Measurements from ENCODE around the gene ACOXL.

The ACOXL gene

DNA sequence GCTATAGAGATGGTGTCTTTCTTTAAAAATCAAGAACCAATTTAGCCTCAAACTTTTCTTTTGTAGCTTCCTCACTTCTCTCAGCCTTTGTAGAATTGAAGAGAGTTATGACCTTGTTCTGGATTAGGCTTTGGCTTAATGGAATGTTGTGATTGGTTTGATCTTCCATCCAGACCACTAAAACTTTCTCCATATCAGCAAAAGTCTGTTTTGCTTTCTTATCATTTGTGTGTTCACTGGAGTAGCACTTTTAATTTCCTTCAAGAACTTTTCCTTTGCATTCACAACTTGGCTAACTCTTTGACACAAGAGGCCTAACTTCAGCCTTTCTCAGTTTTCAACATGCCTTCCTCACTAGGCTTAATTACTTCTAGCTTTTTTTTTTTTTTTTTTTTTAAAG, 193.1 kb downstream of the ACOXL start:
- no peaks in the 10 kb centered on the region for H3K36me3 ChIP-seq (ENCODE audit: low read length)
- H3K9ac ChIP-seq (ENCODE audit: low read length) = no peak overlapping the region
- H3F3A ChIP-seq (ENCODE audit: insufficient read depth) = no peaks in the 10 kb centered on the region
- H3K27me3 ChIP-seq (ENCODE audit: low read length) = no peaks in the 10 kb centered on the region
- H3K4me3 ChIP-seq (ENCODE audit: insufficient read depth, low read length, poor library complexity, severe bottlenecking) = no peak overlapping the region
- TF ChIP-seq, protein P1, sequence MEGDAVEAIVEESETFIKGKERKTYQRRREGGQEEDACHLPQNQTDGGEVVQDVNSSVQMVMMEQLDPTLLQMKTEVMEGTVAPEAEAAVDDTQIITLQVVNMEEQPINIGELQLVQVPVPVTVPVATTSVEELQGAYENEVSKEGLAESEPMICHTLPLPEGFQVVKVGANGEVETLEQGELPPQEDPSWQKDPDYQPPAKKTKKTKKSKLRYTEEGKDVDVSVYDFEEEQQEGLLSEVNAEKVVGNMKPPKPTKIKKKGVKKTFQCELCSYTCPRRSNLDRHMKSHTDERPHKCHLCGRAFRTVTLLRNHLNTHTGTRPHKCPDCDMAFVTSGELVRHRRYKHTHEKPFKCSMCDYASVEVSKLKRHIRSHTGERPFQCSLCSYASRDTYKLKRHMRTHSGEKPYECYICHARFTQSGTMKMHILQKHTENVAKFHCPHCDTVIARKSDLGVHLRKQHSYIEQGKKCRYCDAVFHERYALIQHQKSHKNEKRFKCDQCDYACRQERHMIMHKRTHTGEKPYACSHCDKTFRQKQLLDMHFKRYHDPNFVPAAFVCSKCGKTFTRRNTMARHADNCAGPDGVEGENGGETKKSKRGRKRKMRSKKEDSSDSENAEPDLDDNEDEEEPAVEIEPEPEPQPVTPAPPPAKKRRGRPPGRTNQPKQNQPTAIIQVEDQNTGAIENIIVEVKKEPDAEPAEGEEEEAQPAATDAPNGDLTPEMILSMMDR (IDR thresholded peaks at IDR 0.05; ENCODE audit: insufficient read depth, low read length, poor library complexity, severe bottlenecking) = no peak
- no peak for TF ChIP-seq EZH2phosphoT487 (conservative IDR thresholded peaks at IDR 0.05; ENCODE audit: low read length)
- H3K9me2 ChIP-seq (replicated peaks; ENCODE audit: insufficient read depth, low read length) = no peaks in the 10 kb centered on the region
- no peak overlapping the region for H2AFZ ChIP-seq (ENCODE audit: low read depth, low read length, severe bottlenecking)
- no peak overlapping the region for H3K4me2 ChIP-seq (ENCODE audit: low read depth, low read length, poor library complexity, severe bottlenecking)
- no peaks in the 10 kb centered on the region for H4K20me1 ChIP-seq (ENCODE audit: low read depth, low read length)
- peaks cover 13% of the 10 kb centered on the region; the same call in 1 of the 2 replicates for H3K9me3 ChIP-seq (ENCODE audit: insufficient read depth, low read length)
- no peak overlapping the region for H3K27ac ChIP-seq (ENCODE audit: low read depth, low read length)
- no peaks in the 10 kb centered on the region for H3K79me2 ChIP-seq (ENCODE audit: insufficient read depth, low read length)

DNA sequence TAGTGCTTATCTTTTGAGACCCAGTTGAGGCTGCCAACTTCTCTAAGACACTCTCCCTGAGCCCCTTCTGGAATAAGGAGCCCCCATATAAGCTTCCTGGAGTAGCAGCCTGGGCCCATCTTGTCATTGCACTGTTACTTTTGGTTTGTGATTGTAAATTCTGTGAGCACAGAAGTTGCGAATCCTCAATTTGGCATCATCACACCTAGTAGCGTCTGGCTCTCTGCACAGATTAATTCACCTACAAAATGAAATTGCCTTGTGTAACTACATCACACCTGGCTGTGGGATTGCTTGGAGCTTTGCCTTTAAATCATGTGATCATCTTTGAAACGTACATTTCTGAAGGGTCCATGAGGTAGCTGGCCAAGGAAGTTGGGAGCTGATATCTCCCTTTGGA, 195.2 kb downstream of the ACOXL start:
- Histone ChIP-seq H3K4me2 (ENCODE audit: low read depth, low read length, poor library complexity, severe bottlenecking) (no peak overlapping the region), H3K9me3 (ENCODE audit: insufficient read depth, low read length) (peaks cover 13% of the 10 kb centered on the region; the same call in 1 of the 2 replicates), H3K9ac (ENCODE audit: low read length) (no peak overlapping the region), H3K79me2 (ENCODE audit: insufficient read depth, low read length) (no peaks in the 10 kb centered on the region), H3K27me3 (ENCODE audit: low read length) (no peaks in the 10 kb centered on the region), H3K9me2 (replicated peaks; ENCODE audit: insufficient read depth, low read length) (no peaks in the 10 kb centered on the region), H3K36me3 (ENCODE audit: low read length) (no peaks in the 10 kb centered on the region), H3K4me3 (ENCODE audit: insufficient read depth, low read length, poor library complexity, severe bottlenecking) (no peak overlapping the region), H2AFZ (ENCODE audit: low read depth, low read length, severe bottlenecking) (no peak overlapping the region), H3F3A (ENCODE audit: insufficient read depth) (no peaks in the 10 kb centered on the region), H4K20me1 (ENCODE audit: low read depth, low read length) (no peaks in the 10 kb centered on the region), H3K27ac (ENCODE audit: low read depth, low read length) (no peak overlapping the region)
- TF ChIP-seq EZH2phosphoT487 (conservative IDR thresholded peaks at IDR 0.05; ENCODE audit: low read length) = no peak
- TF ChIP-seq, protein P1 (IDR thresholded peaks at IDR 0.05; ENCODE audit: insufficient read depth, low read length, poor library complexity, severe bottlenecking) = no peak

DNA sequence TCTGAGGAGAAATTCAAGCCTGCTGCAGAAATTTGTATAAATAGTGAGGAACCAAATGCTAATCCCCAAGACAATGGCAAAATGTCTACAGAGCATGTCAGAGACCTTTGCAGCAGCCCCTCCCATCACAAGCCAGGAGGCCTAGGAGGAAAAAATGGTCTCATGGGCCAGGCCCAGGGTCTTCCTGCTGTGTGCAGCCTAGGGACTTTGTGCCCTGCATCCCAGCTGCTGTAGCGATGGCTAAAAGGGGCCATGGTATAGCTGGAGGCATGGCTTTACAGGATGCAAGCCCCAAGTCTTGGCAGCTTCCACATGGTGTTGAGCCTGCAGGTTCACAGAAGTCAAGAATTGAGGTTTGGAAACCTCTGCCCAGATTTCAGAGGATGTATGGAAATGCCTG, 197.2 kb downstream of the ACOXL start:
- H3K27me3 ChIP-seq (ENCODE audit: low read length) = no peaks in the 10 kb centered on the region
- no peaks in the 10 kb centered on the region for H3F3A ChIP-seq (ENCODE audit: insufficient read depth)
- no peak overlapping the region for H2AFZ ChIP-seq (ENCODE audit: low read depth, low read length, severe bottlenecking)
- no peak overlapping the region for H3K4me3 ChIP-seq (ENCODE audit: insufficient read depth, low read length, poor library complexity, severe bottlenecking)
- H3K9me3 ChIP-seq (ENCODE audit: insufficient read depth, low read length) = peaks cover 13% of the 10 kb centered on the region; the same call in 1 of the 2 replicates
- H3K79me2 ChIP-seq (ENCODE audit: insufficient read depth, low read length) = no peaks in the 10 kb centered on the region
- H3K27ac ChIP-seq (ENCODE audit: low read depth, low read length) = no peak overlapping the region
- no peak for TF ChIP-seq EZH2phosphoT487 (conservative IDR thresholded peaks at IDR 0.05; ENCODE audit: low read length)
- TF ChIP-seq, protein P1 (IDR thresholded peaks at IDR 0.05; ENCODE audit: insufficient read depth, low read length, poor library complexity, severe bottlenecking) = no peak
- no peak overlapping the region for H3K9ac ChIP-seq (ENCODE audit: low read length)
- H3K4me2 ChIP-seq (ENCODE audit: low read depth, low read length, poor library complexity, severe bottlenecking) = no peak overlapping the region
- H3K36me3 ChIP-seq (ENCODE audit: low read length) = no peaks in the 10 kb centered on the region
- no peaks in the 10 kb centered on the region for H4K20me1 ChIP-seq (ENCODE audit: low read depth, low read length)
- H3K9me2 ChIP-seq (replicated peaks; ENCODE audit: insufficient read depth, low read length) = no peaks in the 10 kb centered on the region
